Fibroblast of pulmonary artery (primary cell): Measurements from ENCODE around the gene SP140L.

Source experiments
- DNase-seq: peaks from one replicate; pipeline ENCODE4 v3.0.0-alpha.2; 2010; ENCODE audit warnings: low read depth
- H3K4me3 ChIP-seq: replicated peaks from 2 replicates; pipeline ENCODE4 v1.5.1; 2011; ENCODE audit warnings: low read depth, mild to moderate bottlenecking, control low read depth, low read length, moderate library complexity
- CTCF ChIP-seq: IDR thresholded peaks from 2 replicates; pipeline ENCODE4 v1.5.1; 2011; ENCODE audit warnings: mild to moderate bottlenecking, control low read depth, low read length, inconsistent platforms; ENCODE audit errors: missing control alignments

The SP140L gene

GRCh38 chr2:230413479-230413878, 86.5 kb downstream of the SP140L start:
- no peak for DNase-seq
- no peak overlapping the region for H3K4me3 ChIP-seq
- no peak for TF ChIP-seq CTCF

- no peak for DNase-seq
- no peak overlapping the region for H3K4me3 ChIP-seq
- TF ChIP-seq CTCF = no peak
Observed at GRCh38 chr2:230414302-230414701, 87.3 kb downstream of the SP140L start.

- TF ChIP-seq CTCF = no peak
- DNase-seq = peak; percentile 82
- H3K4me3 ChIP-seq = peak within 1 kb of the TSS; percentile 77
Observed at GRCh38 chr2:230416061-230416721, 89.2 kb downstream of the SP140L start, which contains the start of gene SP100. Gene SP100 (plus strand): TSS chr2:230416201. CDS start chr2:230416297, 96 bp downstream.

- H3K4me3 ChIP-seq = peak overlapping the region; percentile 77
- DNase-seq = no peak
- no peak for TF ChIP-seq CTCF
Observed at GRCh38 chr2:230417436-230417835, 90.4 kb downstream of the SP140L start.

- H3K4me3 ChIP-seq = peak overlapping the region; percentile 77
- no peak for TF ChIP-seq CTCF
- peak; percentile 53 for DNase-seq
Observed at GRCh38 chr2:230418341-230419016, 91.5 kb downstream of the SP140L start.

- peak overlapping the region; percentile 77 for H3K4me3 ChIP-seq
- no peak for TF ChIP-seq CTCF
- DNase-seq = no peak
Observed at GRCh38 chr2:230419181-230419580, 92.2 kb downstream of the SP140L start.
